Embryonic facial prominence (tissue), 1 donor: ENCODE results near the gene DRD3.
A peak's percentile ranks its signal among the peaks of the same experiment; 100 is the strongest.

Experiments used
- DNase-seq: peaks from one replicate; pipeline ENCODE4 v3.0.0-alpha.2; 2016; ENCODE audit errors: extremely low spot score

DRD3 gene

GRCh38 chr3:114179575-114179974, 723 bp upstream of the DRD3 start:
- no peak for DNase-seq

GRCh38 chr3:114176890-114177289, 2.0 kb downstream of the DRD3 start:
- DNase-seq: no peak

GRCh38 chr3:114176487-114176886, 2.4 kb downstream of the DRD3 start:
- no peak for DNase-seq

GRCh38 chr3:114175204-114175987, 3.5 kb downstream of the DRD3 start:
- DNase-seq: no peak

- no peak for DNase-seq
These were observed 7.2 kb downstream of the DRD3 start for GRCh38 chr3:114171677-114172076.

GRCh38 chr3:114168150-114168549, 10.7 kb downstream of the DRD3 start:
- DNase-seq: no peak

GRCh38 chr3:114157321-114157720, 21.5 kb downstream of the DRD3 start:
- no peak for DNase-seq

- DNase-seq: no peak
These were observed 23.5 kb downstream of the DRD3 start for GRCh38 chr3:114155370-114155821.

GRCh38 chr3:114154321-114154821, 24.5 kb downstream of the DRD3 start:
- DNase-seq: no peak

GRCh38 chr3:114152519-114153151, 26.2 kb downstream of the DRD3 start:
- peak; percentile 57 for DNase-seq

GRCh38 chr3:114151091-114151490, 27.8 kb downstream of the DRD3 start:
- DNase-seq: no peak

GRCh38 chr3:114147251-114147650, 31.6 kb downstream of the DRD3 start:
- no peak for DNase-seq

- DNase-seq: no peak
These were observed 33.8 kb downstream of the DRD3 start for GRCh38 chr3:114144909-114145688.

GRCh38 chr3:114143817-114144216, 35.0 kb downstream of the DRD3 start:
- no peak for DNase-seq

- DNase-seq: no peak
These were observed 39.0 kb downstream of the DRD3 start for GRCh38 chr3:114139836-114140235.

- no peak for DNase-seq
These were observed 44.9 kb downstream of the DRD3 start for GRCh38 chr3:114133947-114134346.

GRCh38 chr3:114132500-114132899, 46.4 kb downstream of the DRD3 start:
- no peak for DNase-seq

GRCh38 chr3:114128826-114129225, 50.0 kb downstream of the DRD3 start:
- no peak for DNase-seq

GRCh38 chr3:114128231-114128630, 50.6 kb downstream of the DRD3 start:
- DNase-seq: no peak

GRCh38 chr3:114127517-114127916, 51.3 kb downstream of the DRD3 start:
- no peak for DNase-seq

- DNase-seq: no peak
These were observed 52.4 kb downstream of the DRD3 start for GRCh38 chr3:114126461-114126860.

GRCh38 chr3:114122027-114122709, 56.7 kb downstream of the DRD3 start:
- no peak for DNase-seq
